Suprapubic skin (tissue), 4 donors: ENCODE measurements around the gene MCRIP2. TPM values are rescaled to one million over a fixed set of nuclear protein-coding genes. Genes with fewer than 3 reads are reported as not detected.
"Not testable (repeated sequence)": the region's sequence is repeated elsewhere in the genome, so short reads cannot be mapped to it uniquely, and the experiment has no call there.

Source experiments
- DNase-seq, 2 donors: peaks; one replicate each; pipeline ENCODE4 v3.0.0-alpha.2; 2019; ENCODE audit warnings: low spot score in 2 of 2
- H3K27ac ChIP-seq: fragments of 200-600 bp; sonication (generic); one replicate; pipeline ENCODE4 v1.5.1; 2019
- H3K27me3 ChIP-seq: fragments of 200-600 bp; sonication (generic); one replicate; pipeline ENCODE4 v1.5.1; 2019
- H3K36me3 ChIP-seq: fragments of 200-600 bp; sonication (generic); one replicate; pipeline ENCODE4 v1.5.1; 2019
- H3K4me1 ChIP-seq: fragments of 200-600 bp; sonication (generic); one replicate; pipeline ENCODE4 v1.5.1; 2019
- H3K4me3 ChIP-seq: fragments of 200-600 bp; sonication (generic); one replicate; pipeline ENCODE4 v1.5.1; 2019; ENCODE audit warnings: mild to moderate bottlenecking
- H3K9me3 ChIP-seq: fragments of 200-600 bp; sonication (generic); one replicate; pipeline ENCODE4 v1.5.1; 2019
- EP300 ChIP-seq: sonication (generic); formaldehyde crosslinking; IDR thresholded peaks from one replicate; pipeline ENCODE4 v1.6.1; 2017; ENCODE audit warnings: antibody characterized with exemption
- POLR2A ChIP-seq, 2 donors: fragments of 450-650 bp; IDR thresholded peaks; one replicate each; pipeline ENCODE4 v1.6.1; 2017; ENCODE audit warnings: antibody characterized with exemption in 2 of 2, mild to moderate bottlenecking in 2 of 2, moderate library complexity in 2 of 2
- POLR2AphosphoS5 ChIP-seq, 3 donors: sonication (generic); formaldehyde crosslinking; IDR thresholded peaks; one replicate each; pipeline ENCODE4 v1.6.1; 2017; ENCODE audit warnings: antibody characterized with exemption in 3 of 3
- WGBS: methylation state at CpG from one replicate; pipeline ENCODE4 v1.1.5; 2018; 5-methylcytosine and 5-hydroxymethylcytosine counted together
- total RNA-seq, 4 donors: library from RNA; depleted of rRNA; stranded (reverse); fragments of >200 nt; gene quantifications; one replicate each; pipeline ENCODE4 v1.1.0, GENCODE V29; 2016
- TF ChIP-seq, protein P1 (sequence below), 2 donors: fragments of 200-600 bp in 1 of 2; fragments of 450-650 bp in 1 of 2; sonication (generic) in 1 of 2; IDR thresholded peaks; one replicate each; pipeline ENCODE4 v1.5.1; 2016 to 2019; ENCODE audit warnings: antibody characterized with exemption in 2 of 2, mild to moderate bottlenecking in 1 of 2, moderate library complexity in 1 of 2

MCRIP2 gene
- total RNA-seq, 4 donors from 2014 or later: 10.3 to 29.8 (median 24.2) TPM

- Histone ChIP-seq H3K9me3 (no peaks in the 10 kb centered on the region), H3K4me1 (peaks cover 68% of the 10 kb centered on the region), H3K27ac (peak overlapping the region; percentile 92), H3K27me3 (peaks cover 25% of the 10 kb centered on the region), H3K36me3 (peaks cover 16% of the 10 kb centered on the region), H3K4me3 (peak overlapping the region; percentile 98)
- WGBS: 87% methylated on average over 3 of the region's 26 CpGs
- DNase-seq: no peak
- TF ChIP-seq EP300: no peak
Observed at GRCh38 chr16:689175-689897, 47.7 kb downstream of the MCRIP2 start.

DNA sequence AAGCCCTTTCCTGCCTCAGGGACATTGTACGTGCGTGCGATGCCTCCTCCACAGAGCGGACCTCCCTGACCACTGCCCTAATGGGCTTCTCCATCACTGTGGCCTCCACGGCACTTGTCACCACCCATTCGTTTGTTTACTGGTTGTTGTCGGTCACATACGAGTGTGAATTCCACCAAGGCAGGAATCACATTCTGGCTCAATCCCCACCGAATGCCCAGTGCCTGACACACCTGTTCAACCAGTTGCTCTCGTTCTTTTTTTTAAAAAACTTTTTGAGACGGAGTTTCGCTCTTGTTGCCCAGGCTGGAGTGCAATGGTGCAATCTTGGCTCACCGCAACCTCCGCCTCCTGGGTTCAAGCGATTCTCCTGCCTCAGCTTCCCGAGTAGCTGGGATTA, 49.6 kb downstream of the MCRIP2 start:
- H3K4me3 ChIP-seq, H3K27ac ChIP-seq, H3K9me3 ChIP-seq, DNase-seq: not testable (repeated sequence)
- peaks cover 68% of the 10 kb centered on the region for H3K4me1 ChIP-seq
- peaks cover 16% of the 10 kb centered on the region for H3K36me3 ChIP-seq
- H3K27me3 ChIP-seq: peaks cover 44% of the 10 kb centered on the region
- 67% methylated on average over 16 of the region's 16 CpGs for WGBS

DNA sequence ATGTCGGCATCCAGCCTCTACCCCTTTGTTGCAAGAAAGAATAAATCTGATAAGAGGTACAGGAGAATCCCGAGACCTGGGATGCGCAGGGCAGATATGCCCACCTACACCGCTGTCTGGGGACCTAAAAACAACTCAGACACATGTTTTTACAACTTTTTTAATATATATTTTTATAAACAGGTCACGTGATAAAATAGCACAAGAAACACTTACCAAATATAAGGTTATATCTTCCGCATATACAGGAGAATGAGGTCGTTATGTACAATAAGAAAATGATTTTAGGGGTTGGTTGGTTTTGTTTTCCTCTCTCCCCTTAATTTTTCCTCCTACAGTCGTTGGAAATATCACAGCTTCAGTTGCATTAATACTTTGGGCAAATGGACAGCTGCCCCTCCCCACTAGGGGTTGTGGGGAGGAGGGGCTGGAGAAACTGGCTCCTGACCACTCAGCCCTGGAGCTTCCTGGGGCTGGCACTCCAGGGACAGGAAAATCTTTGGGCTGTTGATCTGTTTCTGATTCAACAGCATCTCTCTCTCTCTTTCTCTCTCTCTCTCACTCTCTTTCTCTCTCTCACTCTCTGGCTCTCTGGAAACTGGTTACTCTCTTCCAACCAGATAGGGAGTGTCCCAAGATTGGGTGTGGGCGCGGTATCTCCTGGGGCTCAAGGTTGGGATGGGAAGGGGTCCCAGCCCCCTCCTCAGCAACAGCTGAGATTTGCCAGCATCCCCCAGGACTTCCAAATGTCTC, 50.9 kb downstream of the MCRIP2 start:
- no peak for DNase-seq
- peaks cover 6% of the 10 kb centered on the region for H3K36me3 ChIP-seq
- peaks cover 69% of the 10 kb centered on the region for H3K4me1 ChIP-seq
- WGBS: 51% methylated on average over 10 of the region's 10 CpGs
- H3K9me3 ChIP-seq: no peaks in the 10 kb centered on the region
- no peak overlapping the region for H3K27ac ChIP-seq
- no peak overlapping the region for H3K4me3 ChIP-seq
- H3K27me3 ChIP-seq: peaks cover 57% of the 10 kb centered on the region
- TF ChIP-seq POLR2A (IDR thresholded peaks at IDR 0.05) (no peak), EP300 (no peak), POLR2AphosphoS5 (IDR thresholded peaks at IDR 0.05) (no peak)
- TF ChIP-seq, protein P1, sequence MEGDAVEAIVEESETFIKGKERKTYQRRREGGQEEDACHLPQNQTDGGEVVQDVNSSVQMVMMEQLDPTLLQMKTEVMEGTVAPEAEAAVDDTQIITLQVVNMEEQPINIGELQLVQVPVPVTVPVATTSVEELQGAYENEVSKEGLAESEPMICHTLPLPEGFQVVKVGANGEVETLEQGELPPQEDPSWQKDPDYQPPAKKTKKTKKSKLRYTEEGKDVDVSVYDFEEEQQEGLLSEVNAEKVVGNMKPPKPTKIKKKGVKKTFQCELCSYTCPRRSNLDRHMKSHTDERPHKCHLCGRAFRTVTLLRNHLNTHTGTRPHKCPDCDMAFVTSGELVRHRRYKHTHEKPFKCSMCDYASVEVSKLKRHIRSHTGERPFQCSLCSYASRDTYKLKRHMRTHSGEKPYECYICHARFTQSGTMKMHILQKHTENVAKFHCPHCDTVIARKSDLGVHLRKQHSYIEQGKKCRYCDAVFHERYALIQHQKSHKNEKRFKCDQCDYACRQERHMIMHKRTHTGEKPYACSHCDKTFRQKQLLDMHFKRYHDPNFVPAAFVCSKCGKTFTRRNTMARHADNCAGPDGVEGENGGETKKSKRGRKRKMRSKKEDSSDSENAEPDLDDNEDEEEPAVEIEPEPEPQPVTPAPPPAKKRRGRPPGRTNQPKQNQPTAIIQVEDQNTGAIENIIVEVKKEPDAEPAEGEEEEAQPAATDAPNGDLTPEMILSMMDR (IDR thresholded peaks at IDR 0.05): no peak

DNA sequence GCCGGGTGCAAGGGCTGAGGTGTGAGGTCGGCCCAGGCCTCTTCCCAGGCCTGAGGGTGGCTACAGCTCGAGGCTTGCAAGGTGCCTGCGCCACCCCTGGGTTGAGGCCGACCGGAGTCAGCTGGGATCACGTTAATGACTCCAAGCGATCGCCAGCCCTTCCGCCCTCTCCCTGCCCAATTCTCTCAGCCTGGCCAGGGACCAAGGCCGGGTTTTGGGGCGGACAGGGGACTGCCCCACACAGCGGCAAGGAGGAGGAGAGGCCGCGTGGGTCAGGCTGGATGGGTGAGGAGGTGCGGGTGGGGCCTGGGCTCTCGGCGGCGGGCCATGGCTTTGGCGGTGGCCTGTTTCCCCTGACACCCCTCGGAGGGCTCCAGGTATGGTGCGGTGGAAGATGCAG, 51.7 kb downstream of the MCRIP2 start:
- H3K4me3 ChIP-seq: no peak overlapping the region
- no peaks in the 10 kb centered on the region for H3K36me3 ChIP-seq
- H3K9me3 ChIP-seq: no peaks in the 10 kb centered on the region
- DNase-seq: no peak
- H3K27me3 ChIP-seq: peaks cover 66% of the 10 kb centered on the region
- 13% methylated on average over 9 of the region's 22 CpGs for WGBS
- H3K27ac ChIP-seq: peak overlapping the region; percentile 32
- H3K4me1 ChIP-seq: peaks cover 68% of the 10 kb centered on the region
- TF ChIP-seq, protein P1 (IDR thresholded peaks at IDR 0.05): no peak
- TF ChIP-seq POLR2AphosphoS5 (IDR thresholded peaks at IDR 0.05): no peak
- TF ChIP-seq POLR2A (IDR thresholded peaks at IDR 0.05): no peak
- no peak for TF ChIP-seq EP300

GRCh38 chr16:693766-694165, 52.1 kb downstream of the MCRIP2 start:
- H3K4me3 ChIP-seq: peak overlapping the region; percentile 50
- peaks cover 64% of the 10 kb centered on the region for H3K4me1 ChIP-seq
- no peak overlapping the region for H3K27ac ChIP-seq
- WGBS: 13% methylated on average over 6 of the region's 37 CpGs
- H3K27me3 ChIP-seq: peaks cover 68% of the 10 kb centered on the region
- H3K36me3 ChIP-seq: no peaks in the 10 kb centered on the region
- DNase-seq: no peak
- H3K9me3 ChIP-seq: no peaks in the 10 kb centered on the region
- TF ChIP-seq, protein P1 (IDR thresholded peaks at IDR 0.05): no peak
- TF ChIP-seq POLR2A (IDR thresholded peaks at IDR 0.05) (no peak), EP300 (no peak), POLR2AphosphoS5 (IDR thresholded peaks at IDR 0.05) (no peak)

GRCh38 chr16:694187-694862, 52.7 kb downstream of the MCRIP2 start:
- Histone ChIP-seq H3K9me3 (no peaks in the 10 kb centered on the region), H3K27ac (peak overlapping the region; percentile 22), H3K4me3 (peak overlapping the region; percentile 50), H3K36me3 (no peaks in the 10 kb centered on the region), H3K27me3 (peaks cover 73% of the 10 kb centered on the region), H3K4me1 (peaks cover 58% of the 10 kb centered on the region)
- TF ChIP-seq POLR2AphosphoS5 (IDR thresholded peaks at IDR 0.05): no peak
- 5% methylated on average over 10 of the region's 64 CpGs for WGBS
- no peak for DNase-seq
